Measurements from ENCODE around the gene GRN.

Gene GRN

GRCh38 chr17:44383363-44383762 is 38.3 kb downstream of the GRN start:
- no peak overlapping the region for H2AFZ ChIP-seq (ENCODE audit: low read depth, low read length)
- no peak overlapping the region for H3K4me3 ChIP-seq (ENCODE audit: insufficient read depth in 1 of 2, low read depth in 1 of 2, low read length in 2 of 2)
- H3K4me2 ChIP-seq (ENCODE audit: low read length, poor library complexity, severe bottlenecking) = no peak overlapping the region
- H2BK12ac ChIP-seq (ENCODE audit: low read length in 2 of 2) = no peak overlapping the region
- H4K8ac ChIP-seq (ENCODE audit: low read length) = no peak overlapping the region
- H3K79me1 ChIP-seq (replicated peaks; ENCODE audit: low read length, poor library complexity, severe bottlenecking) = no peaks in the 10 kb centered on the region
- H3K27ac ChIP-seq (ENCODE audit: low read length, poor library complexity, severe bottlenecking) = no peak overlapping the region
- no peaks in the 10 kb centered on the region for H3K36me3 ChIP-seq (ENCODE audit: control insufficient read depth in 1 of 2, insufficient read depth in 2 of 2, low read depth in 1 of 2, low read length in 2 of 2)
- no peak overlapping the region for H2BK15ac ChIP-seq (ENCODE audit: low read depth, poor library complexity, severe bottlenecking)
- H2AK5ac ChIP-seq (ENCODE audit: low read length, severe bottlenecking) = no peak overlapping the region
- peaks cover 34 to 68% of the 10 kb centered on the region in 2 experiments for H3K27me3 ChIP-seq (ENCODE audit: control insufficient read depth in 1 of 2, insufficient read depth in 1 of 2, low read length in 2 of 2)
- no peak for DNase-seq
- H3K14ac ChIP-seq (ENCODE audit: low read length in 2 of 2) = no peak overlapping the region
- H3K18ac ChIP-seq (ENCODE audit: low read depth in 1 of 2, low read length in 2 of 2) = no peak overlapping the region
- H3K4me1 ChIP-seq (ENCODE audit: control insufficient read depth, insufficient read depth, low read depth, low read length) = peaks cover 17% of the 10 kb centered on the region
- H2BK5ac ChIP-seq (ENCODE audit: low read depth, low read length, poor library complexity, severe bottlenecking) = no peak overlapping the region
- 95% methylated on average over 15 of the region's 15 CpGs for WGBS
- H3K23ac ChIP-seq (ENCODE audit: low read length in 2 of 2) = no peak overlapping the region
- no peak overlapping the region for H3K4ac ChIP-seq (ENCODE audit: low read depth in 1 of 2, low read length in 2 of 2)
- H4K91ac ChIP-seq (ENCODE audit: low read length) = no peak overlapping the region
- H3K9me3 ChIP-seq (ENCODE audit: control insufficient read depth, low read length) = no peaks in the 10 kb centered on the region
- no peak overlapping the region for H3K9ac ChIP-seq (ENCODE audit: low read length)
- H2BK120ac ChIP-seq (ENCODE audit: low read depth, low read length) = no peak overlapping the region

GRCh38 chr17:44383861-44384260 is 38.8 kb downstream of the GRN start:
- no peak overlapping the region for H3K23ac ChIP-seq (ENCODE audit: low read length in 2 of 2)
- H2BK5ac ChIP-seq (ENCODE audit: low read depth, low read length, poor library complexity, severe bottlenecking) = no peak overlapping the region
- H3K14ac ChIP-seq (ENCODE audit: low read length in 2 of 2) = no peak overlapping the region
- no peak overlapping the region for H3K4me3 ChIP-seq (ENCODE audit: insufficient read depth in 1 of 2, low read depth in 1 of 2, low read length in 2 of 2)
- H3K4ac ChIP-seq (ENCODE audit: low read depth in 1 of 2, low read length in 2 of 2) = no peak overlapping the region
- no peak overlapping the region for H3K4me2 ChIP-seq (ENCODE audit: low read length, poor library complexity, severe bottlenecking)
- H2AK5ac ChIP-seq (ENCODE audit: low read length, severe bottlenecking) = no peak overlapping the region
- DNase-seq = no peak
- no peak overlapping the region for H3K27ac ChIP-seq (ENCODE audit: low read length, poor library complexity, severe bottlenecking)
- H3K36me3 ChIP-seq (ENCODE audit: control insufficient read depth in 1 of 2, insufficient read depth in 2 of 2, low read depth in 1 of 2, low read length in 2 of 2) = no peaks in the 10 kb centered on the region
- H3K9me3 ChIP-seq (ENCODE audit: control insufficient read depth, low read length) = no peaks in the 10 kb centered on the region
- no peak overlapping the region for H2AFZ ChIP-seq (ENCODE audit: low read depth, low read length)
- no peak overlapping the region for H2BK12ac ChIP-seq (ENCODE audit: low read length in 2 of 2)
- no peak overlapping the region for H3K18ac ChIP-seq (ENCODE audit: low read depth in 1 of 2, low read length in 2 of 2)
- no peaks in the 10 kb centered on the region for H3K79me1 ChIP-seq (replicated peaks; ENCODE audit: low read length, poor library complexity, severe bottlenecking)
- H4K91ac ChIP-seq (ENCODE audit: low read length) = peak overlapping the region; percentile 27
- H3K27me3 ChIP-seq (ENCODE audit: control insufficient read depth in 1 of 2, insufficient read depth in 1 of 2, low read length in 2 of 2) = peaks cover 34 to 65% of the 10 kb centered on the region in 2 experiments
- H2BK15ac ChIP-seq (ENCODE audit: low read depth, poor library complexity, severe bottlenecking) = no peak overlapping the region
- H3K4me1 ChIP-seq (ENCODE audit: control insufficient read depth, insufficient read depth, low read depth, low read length) = peaks cover 17% of the 10 kb centered on the region
- no peak overlapping the region for H4K8ac ChIP-seq (ENCODE audit: low read length)
- no peak overlapping the region for H3K9ac ChIP-seq (ENCODE audit: low read length)
- no peak overlapping the region for H2BK120ac ChIP-seq (ENCODE audit: low read depth, low read length)
- 68% methylated on average over 13 of the region's 16 CpGs for WGBS

- H2BK120ac ChIP-seq (ENCODE audit: low read depth, low read length) = no peak overlapping the region
- H3K4me2 ChIP-seq (ENCODE audit: low read length, poor library complexity, severe bottlenecking) = peak overlapping the region; percentile 87
- H3K4ac ChIP-seq (ENCODE audit: low read depth in 1 of 2, low read length in 2 of 2) = no peak overlapping the region
- H2BK15ac ChIP-seq (ENCODE audit: low read depth, poor library complexity, severe bottlenecking) = no peak overlapping the region
- peaks cover 17% of the 10 kb centered on the region for H3K4me1 ChIP-seq (ENCODE audit: control insufficient read depth, insufficient read depth, low read depth, low read length)
- H4K8ac ChIP-seq (ENCODE audit: low read length) = peak overlapping the region; percentile 12
- no peak overlapping the region for H3K4me3 ChIP-seq (ENCODE audit: insufficient read depth in 1 of 2, low read depth in 1 of 2, low read length in 2 of 2)
- H3K79me1 ChIP-seq (replicated peaks; ENCODE audit: low read length, poor library complexity, severe bottlenecking) = no peaks in the 10 kb centered on the region
- H2AK5ac ChIP-seq (ENCODE audit: low read length, severe bottlenecking) = no peak overlapping the region
- no peaks in the 10 kb centered on the region for H3K9me3 ChIP-seq (ENCODE audit: control insufficient read depth, low read length)
- no peak overlapping the region for H3K14ac ChIP-seq (ENCODE audit: low read length in 2 of 2)
- H2BK12ac ChIP-seq (ENCODE audit: low read length in 2 of 2) = no peak overlapping the region
- no peak overlapping the region for H3K27ac ChIP-seq (ENCODE audit: low read length, poor library complexity, severe bottlenecking)
- peaks cover 34 to 65% of the 10 kb centered on the region in 2 experiments for H3K27me3 ChIP-seq (ENCODE audit: control insufficient read depth in 1 of 2, insufficient read depth in 1 of 2, low read length in 2 of 2)
- peak overlapping the region; percentile 43 for H4K91ac ChIP-seq (ENCODE audit: low read length)
- no peak overlapping the region for H2BK5ac ChIP-seq (ENCODE audit: low read depth, low read length, poor library complexity, severe bottlenecking)
- H3K9ac ChIP-seq (ENCODE audit: low read length) = no peak overlapping the region
- DNase-seq = no peak
- no peak overlapping the region for H3K23ac ChIP-seq (ENCODE audit: low read length in 2 of 2)
- no peaks in the 10 kb centered on the region for H3K36me3 ChIP-seq (ENCODE audit: control insufficient read depth in 1 of 2, insufficient read depth in 2 of 2, low read depth in 1 of 2, low read length in 2 of 2)
- no peak overlapping the region for H2AFZ ChIP-seq (ENCODE audit: low read depth, low read length)
- H3K18ac ChIP-seq (ENCODE audit: low read depth in 1 of 2, low read length in 2 of 2) = no peak overlapping the region
- 25% methylated on average over 29 of the region's 29 CpGs for WGBS
Observed at GRCh38 chr17:44384281-44384822, 39.2 kb downstream of the GRN start.

- Histone ChIP-seq H3K18ac (ENCODE audit: low read depth in 1 of 2, low read length in 2 of 2) (peak overlapping the region in 1 of 2 experiments; percentile 80), H4K8ac (ENCODE audit: low read length) (peak overlapping the region; percentile 59), H3K9me3 (ENCODE audit: control insufficient read depth, low read length) (no peaks in the 10 kb centered on the region), H3K27me3 (ENCODE audit: control insufficient read depth in 1 of 2, insufficient read depth in 1 of 2, low read length in 2 of 2) (peaks cover 34 to 62% of the 10 kb centered on the region in 2 experiments), H3K36me3 (ENCODE audit: control insufficient read depth in 1 of 2, insufficient read depth in 2 of 2, low read depth in 1 of 2, low read length in 2 of 2) (no peaks in the 10 kb centered on the region), H4K91ac (ENCODE audit: low read length) (peak overlapping the region; percentile 55), H3K14ac (ENCODE audit: low read length in 2 of 2) (no peak overlapping the region), H3K4ac (ENCODE audit: low read depth in 1 of 2, low read length in 2 of 2) (no peak overlapping the region), H3K4me1 (ENCODE audit: control insufficient read depth, insufficient read depth, low read depth, low read length) (peaks cover 17% of the 10 kb centered on the region), H2BK15ac (ENCODE audit: low read depth, poor library complexity, severe bottlenecking) (no peak overlapping the region), H3K9ac (ENCODE audit: low read length) (peak overlapping the region; percentile 18), H2BK5ac (ENCODE audit: low read depth, low read length, poor library complexity, severe bottlenecking) (no peak overlapping the region), H2AFZ (ENCODE audit: low read depth, low read length) (peak overlapping the region; percentile 91), H3K27ac (ENCODE audit: low read length, poor library complexity, severe bottlenecking) (no peak overlapping the region), H3K4me2 (ENCODE audit: low read length, poor library complexity, severe bottlenecking) (peak overlapping the region; percentile 87), H2AK5ac (ENCODE audit: low read length, severe bottlenecking) (no peak overlapping the region), H2BK12ac (ENCODE audit: low read length in 2 of 2) (no peak overlapping the region), H3K79me1 (replicated peaks; ENCODE audit: low read length, poor library complexity, severe bottlenecking) (no peaks in the 10 kb centered on the region), H3K23ac (ENCODE audit: low read length in 2 of 2) (no peak overlapping the region), H2BK120ac (ENCODE audit: low read depth, low read length) (no peak overlapping the region), H3K4me3 (ENCODE audit: insufficient read depth in 1 of 2, low read depth in 1 of 2, low read length in 2 of 2) (peak overlapping the region; percentile 50 to 66)
- DNase-seq = no peak
- 5% methylated on average over 26 of the region's 26 CpGs for WGBS
Observed at GRCh38 chr17:44384823-44385286, 39.8 kb downstream of the GRN start.
